ENCODE measurements around the gene TRERF1.

- TF ChIP-seq RFX5 (IDR thresholded peaks at IDR 0.05; ENCODE audit: low read depth, low read length) (no peak), POLR2A (IDR thresholded peaks at IDR 0.05; ENCODE audit: low read depth, low read length) (no peak), CEBPB (IDR thresholded peaks at IDR 0.05; ENCODE audit: low read depth, low read length) (no peak), MAZ (IDR thresholded peaks at IDR 0.05; ENCODE audit: borderline replicate concordance, low read depth, low read length) (no peak), RAD21 (IDR thresholded peaks at IDR 0.05; ENCODE audit: low read length) (no peak), MXI1 (IDR thresholded peaks at IDR 0.05; ENCODE audit: borderline replicate concordance, low read depth, low read length) (no peak), SMC3 (IDR thresholded peaks at IDR 0.05; ENCODE audit: low read depth, low read length) (no peak), BHLHE40 (IDR thresholded peaks at IDR 0.05; ENCODE audit: low read depth, low read length) (no peak), RCOR1 (IDR thresholded peaks at IDR 0.05; ENCODE audit: insufficient replicate concordance, low read length) (no peak), MAFK (IDR thresholded peaks at IDR 0.05; ENCODE audit: low read depth, low read length) (no peak)
- TF ChIP-seq, protein P1, sequence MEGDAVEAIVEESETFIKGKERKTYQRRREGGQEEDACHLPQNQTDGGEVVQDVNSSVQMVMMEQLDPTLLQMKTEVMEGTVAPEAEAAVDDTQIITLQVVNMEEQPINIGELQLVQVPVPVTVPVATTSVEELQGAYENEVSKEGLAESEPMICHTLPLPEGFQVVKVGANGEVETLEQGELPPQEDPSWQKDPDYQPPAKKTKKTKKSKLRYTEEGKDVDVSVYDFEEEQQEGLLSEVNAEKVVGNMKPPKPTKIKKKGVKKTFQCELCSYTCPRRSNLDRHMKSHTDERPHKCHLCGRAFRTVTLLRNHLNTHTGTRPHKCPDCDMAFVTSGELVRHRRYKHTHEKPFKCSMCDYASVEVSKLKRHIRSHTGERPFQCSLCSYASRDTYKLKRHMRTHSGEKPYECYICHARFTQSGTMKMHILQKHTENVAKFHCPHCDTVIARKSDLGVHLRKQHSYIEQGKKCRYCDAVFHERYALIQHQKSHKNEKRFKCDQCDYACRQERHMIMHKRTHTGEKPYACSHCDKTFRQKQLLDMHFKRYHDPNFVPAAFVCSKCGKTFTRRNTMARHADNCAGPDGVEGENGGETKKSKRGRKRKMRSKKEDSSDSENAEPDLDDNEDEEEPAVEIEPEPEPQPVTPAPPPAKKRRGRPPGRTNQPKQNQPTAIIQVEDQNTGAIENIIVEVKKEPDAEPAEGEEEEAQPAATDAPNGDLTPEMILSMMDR (conservative IDR thresholded peaks at IDR 0.05; ENCODE audit: low read depth, low read length), result no peak
Measured at GRCh38 chr6:42229506-42230119, 222.1 kb downstream of the TRERF1 start.

All from IMR-90 (cell line).